Upper lobe of right lung (tissue), 1 donor: ENCODE results near the gene MEA1. TPM values are rescaled to one million over a fixed set of nuclear protein-coding genes. Genes with fewer than 3 reads are reported as not detected.

ENCODE experiments used
- ATAC-seq: fragments of 200-7000 bp; cut with Tn5 transposase; one replicate; pipeline ENCODE4 v1.9.1; 2020; ENCODE audit warnings: mild to moderate bottlenecking, moderate library complexity
- DNase-seq: peaks from one replicate; pipeline ENCODE4 v3.0.0-alpha.2; 2020
- H3K27ac ChIP-seq: fragments of 200-600 bp; one replicate; pipeline ENCODE4 v1.8.0; 2022
- H3K27me3 ChIP-seq: fragments of 200-600 bp; one replicate; pipeline ENCODE4 v1.8.0; 2022; ENCODE audit warnings: mild to moderate bottlenecking
- H3K36me3 ChIP-seq: fragments of 200-600 bp; one replicate; pipeline ENCODE4 v1.8.0; 2022
- H3K4me1 ChIP-seq: fragments of 200-600 bp; one replicate; pipeline ENCODE4 v1.8.0; 2022
- H3K4me3 ChIP-seq: fragments of 200-600 bp; one replicate; pipeline ENCODE4 v1.8.0; 2022; ENCODE audit warnings: mild to moderate bottlenecking
- H3K9me3 ChIP-seq: fragments of 200-600 bp; one replicate; pipeline ENCODE4 v1.8.0; 2022
- CTCF ChIP-seq: fragments of 200-600 bp; IDR thresholded peaks from one replicate; pipeline ENCODE4 v1.8.0; 2022; ENCODE audit warnings: antibody characterized with exemption
- intact Hi-C: fragments of 100-400 bp; cut with DNase I; formaldehyde crosslinking; loops from one replicate; pipeline ENCODE4 v1.11.0; 2022
- total RNA-seq: library from RNA; stranded (reverse); fragmentation: NEBNext Ultra II Directional; extraction: Animal tissue kit (Norgen Biotek cat#: 25700); gene quantifications from one replicate; pipeline ENCODE4 v1.2.1, GENCODE V29; 2021
- donor health status: DM: no; HTN: yes; CAD: no; lungs with severe emphysema.

Gene MEA1
- total RNA-seq, 1 donor from 2014 or later: 45.5 TPM

- TF ChIP-seq CTCF: no peak
- no peaks in the 10 kb centered on the region for H3K27me3 ChIP-seq
- no peak for ATAC-seq
- DNase-seq: no peak
- H3K36me3 ChIP-seq: peaks cover 43% of the 10 kb centered on the region
- no peak overlapping the region for H3K4me3 ChIP-seq
- intact Hi-C loops: no loop called here
- no peak overlapping the region for H3K27ac ChIP-seq
- H3K4me1 ChIP-seq: peaks cover 40% of the 10 kb centered on the region
- no peaks in the 10 kb centered on the region for H3K9me3 ChIP-seq
These were observed 6.4 kb upstream of the MEA1 start for GRCh38 chr6:43020052-43020705.

- intact Hi-C loops: no loop called here
- Histone ChIP-seq H3K4me3 (no peak overlapping the region), H3K27me3 (no peaks in the 10 kb centered on the region), H3K9me3 (no peaks in the 10 kb centered on the region), H3K36me3 (peaks cover 32% of the 10 kb centered on the region), H3K27ac (no peak overlapping the region), H3K4me1 (peaks cover 46% of the 10 kb centered on the region)
- no peak for ATAC-seq
- DNase-seq: no peak
- TF ChIP-seq CTCF: no peak
These were observed 5.4 kb upstream of the MEA1 start for GRCh38 chr6:43019152-43019551.

DNA sequence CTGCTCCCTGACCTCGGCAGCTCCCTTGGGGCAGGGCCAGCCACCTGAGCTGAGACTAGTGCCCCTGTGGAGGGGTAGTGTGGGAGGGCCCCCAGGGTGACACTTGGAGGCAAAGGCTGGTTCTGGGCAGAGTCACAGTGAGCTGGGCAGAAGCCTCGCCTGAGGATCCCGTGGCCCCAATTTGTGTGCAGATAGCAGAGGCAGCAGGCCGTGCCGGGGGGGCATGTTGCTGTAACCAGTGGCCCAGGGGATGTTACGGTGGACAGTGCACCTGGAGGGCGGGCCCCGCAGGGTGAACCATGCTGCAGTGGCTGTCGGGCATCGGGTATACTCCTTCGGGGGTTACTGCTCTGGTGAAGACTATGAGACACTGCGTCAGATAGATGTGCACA is 3.2 kb upstream of the MEA1 start:
- ATAC-seq: no peak
- peaks cover 35% of the 10 kb centered on the region for H3K36me3 ChIP-seq
- intact Hi-C loops: no loop called here
- peaks cover 43% of the 10 kb centered on the region for H3K4me1 ChIP-seq
- H3K9me3 ChIP-seq: no peaks in the 10 kb centered on the region
- no peaks in the 10 kb centered on the region for H3K27me3 ChIP-seq
- TF ChIP-seq CTCF: no peak
- DNase-seq: no peak
- H3K27ac ChIP-seq: no peak overlapping the region
- H3K4me3 ChIP-seq: no peak overlapping the region

GRCh38 chr6:43016176-43016942 is 2.6 kb upstream of the MEA1 start:
- Histone ChIP-seq H3K9me3 (no peaks in the 10 kb centered on the region), H3K4me1 (peaks cover 43% of the 10 kb centered on the region)

DNA sequence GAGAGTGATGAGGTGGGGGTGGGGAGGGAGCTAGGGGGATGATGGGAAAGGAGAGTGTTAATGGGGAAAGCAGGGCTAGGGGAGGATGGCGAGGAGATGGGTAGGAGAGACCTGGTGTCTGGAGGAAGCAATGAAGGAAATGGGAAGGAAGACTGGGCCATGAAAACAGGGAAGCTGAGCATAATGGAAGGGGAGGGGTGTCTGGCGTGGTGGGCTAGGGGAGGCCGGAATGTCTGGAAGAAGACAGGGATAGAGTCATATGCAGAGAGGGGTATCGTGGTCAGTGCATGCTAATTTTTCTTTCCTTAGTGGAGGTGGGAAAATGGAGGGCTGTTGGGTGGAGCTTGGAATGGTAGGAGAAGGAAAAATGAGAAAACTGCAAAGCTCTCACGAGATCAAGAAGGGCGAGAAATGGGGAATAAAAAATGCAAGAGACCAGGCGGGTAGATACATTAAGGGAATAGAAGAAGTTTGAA is 726 bp upstream of the MEA1 start:
- Histone ChIP-seq H3K9me3 (no peaks in the 10 kb centered on the region), H3K27ac (peak overlapping the region; percentile 47), H3K4me1 (peaks cover 35% of the 10 kb centered on the region), H3K4me3 (peak overlapping the region; percentile 56), H3K36me3 (peaks cover 55% of the 10 kb centered on the region), H3K27me3 (no peaks in the 10 kb centered on the region)
- intact Hi-C loops: no loop called here
- ATAC-seq (no peak), DNase-seq (no peak)
- no peak for TF ChIP-seq CTCF

More at GRCh38 chr6:43016176-43016942, 2.6 kb upstream of the MEA1 start:
- H3K27ac ChIP-seq: peak overlapping the region; percentile 6
- H3K4me3 ChIP-seq: no peak overlapping the region
- H3K27me3 ChIP-seq: no peaks in the 10 kb centered on the region
- no peak for TF ChIP-seq CTCF
- ATAC-seq (no peak), DNase-seq (no peak)
- intact Hi-C loops: no loop called here
- H3K36me3 ChIP-seq: peaks cover 41% of the 10 kb centered on the region
